Left ventricle myocardium superior (tissue), 1 donor: ENCODE results near the gene WDR1. TPM values are rescaled to one million over a fixed set of nuclear protein-coding genes. Genes with fewer than 3 reads are reported as not detected.
A peak's percentile ranks its signal among the peaks of the same experiment; 100 is the strongest.

Experiments used
- ATAC-seq: fragments of 200-7000 bp; cut with Tn5 transposase; one replicate; pipeline ENCODE4 v1.9.1; 2020; ENCODE audit warnings: mild to moderate bottlenecking, moderate library complexity
- DNase-seq: peaks from one replicate; pipeline ENCODE4 v3.0.0-alpha.2; 2020
- intact Hi-C: fragments of 100-400 bp; cut with micrococcal nuclease; formaldehyde crosslinking; loops from one replicate; pipeline ENCODE4 v1.11.0; 2022
- microRNA-seq: library from miRNA; unstranded; fragments of <30 nt; microRNA quantifications from one replicate; pipeline ENCODE4 v1.2.0, GENCODE V29; 2020; ENCODE audit warnings: borderline number of aligned reads
- total RNA-seq: library from RNA; stranded (reverse); fragmentation: NEBNext Ultra II Directional; extraction: Animal tissue kit (Norgen Biotek cat#: 25700); gene quantifications from one replicate; pipeline ENCODE4 v1.2.1, GENCODE V29; 2021
- donor health status: DM: no; HTN: yes; CAD: no; lungs with severe emphysema.

WDR1 gene
- total RNA-seq, 1 donor from 2014 or later = 182 TPM

DNA sequence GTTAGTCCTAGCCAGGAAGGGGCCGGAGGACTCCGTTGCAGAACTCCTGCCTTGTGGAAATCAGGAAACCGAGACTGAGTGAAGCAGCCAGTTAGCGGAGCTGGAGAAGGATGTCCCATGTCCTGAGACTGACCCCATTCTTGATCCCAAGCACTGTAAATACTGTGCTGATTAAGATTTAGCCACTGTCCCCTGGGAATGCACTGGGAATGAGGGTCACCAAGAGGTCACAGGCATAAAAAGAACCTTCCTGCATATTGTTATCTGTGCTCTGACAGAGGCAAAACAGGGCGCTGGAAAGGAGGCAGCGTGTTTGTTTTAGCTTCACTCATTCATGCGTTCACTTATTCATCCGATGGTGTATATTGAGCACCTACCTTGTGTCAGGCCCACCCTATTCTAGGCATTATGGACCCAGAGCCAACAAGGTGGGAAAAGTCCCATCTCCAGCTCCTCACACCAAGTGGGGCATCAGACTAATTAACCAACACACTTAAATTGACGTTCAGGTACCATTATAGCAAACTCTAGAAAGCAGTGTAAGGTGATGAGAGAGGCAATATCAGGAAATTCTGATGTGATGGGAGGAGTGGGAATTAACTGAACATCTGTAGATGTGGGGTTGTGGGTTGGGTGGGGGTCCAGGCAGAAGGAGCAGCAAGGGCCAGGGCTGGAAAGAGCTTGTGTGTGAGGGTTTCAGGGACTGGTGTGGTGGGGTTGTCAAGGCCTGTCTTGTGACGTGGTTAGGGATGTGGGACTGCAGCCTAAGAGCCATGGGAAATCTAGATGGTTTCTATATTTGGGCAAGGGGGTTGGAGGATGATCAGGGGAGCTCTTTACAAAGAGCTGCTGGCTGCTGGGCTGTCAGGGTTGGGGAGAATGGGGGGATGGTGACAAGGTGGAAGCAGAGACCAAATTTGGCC, 84.7 kb downstream of the WDR1 start:
- ATAC-seq (peak; percentile 40), DNase-seq (no peak)
- intact Hi-C loops = no loop called here

- ATAC-seq (peak; percentile 61), DNase-seq (no peak)
- intact Hi-C loops = no loop called here
These were observed 85.5 kb downstream of the WDR1 start for GRCh38 chr4:10030972-10031667.

DNA sequence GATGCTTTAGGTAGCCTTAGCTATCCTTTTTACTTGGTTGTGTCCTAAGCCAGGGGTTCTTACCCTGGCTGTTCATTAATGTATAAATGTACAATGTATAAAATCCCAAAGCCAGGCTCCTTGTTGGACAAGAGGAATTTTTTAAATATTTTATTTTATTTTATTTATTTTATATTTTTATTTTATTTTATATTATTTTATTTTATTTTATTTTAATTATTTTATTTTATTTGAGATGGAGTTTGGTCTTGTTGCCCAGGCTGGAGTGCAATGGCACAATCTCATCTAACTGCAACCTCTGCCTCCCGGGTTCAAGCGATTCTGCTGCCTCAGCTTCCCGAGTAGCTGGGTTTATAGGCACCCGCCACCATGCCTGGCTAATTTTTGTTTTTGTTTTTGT, 87.2 kb downstream of the WDR1 start:
- ATAC-seq = no peak
- intact Hi-C loops = no loop called here
- no peak for DNase-seq

- ATAC-seq = no peak
- intact Hi-C loops = no loop called here
- DNase-seq = no peak
These were observed 87.7 kb downstream of the WDR1 start for GRCh38 chr4:10028910-10029309.

DNA sequence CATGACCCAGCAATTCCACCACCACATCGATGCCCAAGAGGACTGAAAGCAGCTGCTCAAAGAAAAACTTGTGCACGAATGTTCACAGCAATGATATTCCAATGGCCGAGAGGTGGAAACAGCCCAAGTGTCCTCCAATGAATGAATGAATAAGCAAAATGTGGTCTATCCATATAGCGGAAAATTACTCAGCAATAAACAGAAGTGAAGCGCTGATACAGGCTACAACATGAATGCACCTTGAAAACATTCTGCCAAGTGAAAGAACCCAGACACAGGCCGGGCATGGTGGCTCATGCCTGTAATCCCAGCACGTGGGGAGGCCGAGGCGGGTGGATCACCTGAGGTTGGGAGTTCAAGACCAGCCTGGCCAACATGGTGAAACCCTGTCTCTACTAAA, 90.1 kb downstream of the WDR1 start:
- intact Hi-C loops = no loop called here
- ATAC-seq (no peak), DNase-seq (no peak)

DNA sequence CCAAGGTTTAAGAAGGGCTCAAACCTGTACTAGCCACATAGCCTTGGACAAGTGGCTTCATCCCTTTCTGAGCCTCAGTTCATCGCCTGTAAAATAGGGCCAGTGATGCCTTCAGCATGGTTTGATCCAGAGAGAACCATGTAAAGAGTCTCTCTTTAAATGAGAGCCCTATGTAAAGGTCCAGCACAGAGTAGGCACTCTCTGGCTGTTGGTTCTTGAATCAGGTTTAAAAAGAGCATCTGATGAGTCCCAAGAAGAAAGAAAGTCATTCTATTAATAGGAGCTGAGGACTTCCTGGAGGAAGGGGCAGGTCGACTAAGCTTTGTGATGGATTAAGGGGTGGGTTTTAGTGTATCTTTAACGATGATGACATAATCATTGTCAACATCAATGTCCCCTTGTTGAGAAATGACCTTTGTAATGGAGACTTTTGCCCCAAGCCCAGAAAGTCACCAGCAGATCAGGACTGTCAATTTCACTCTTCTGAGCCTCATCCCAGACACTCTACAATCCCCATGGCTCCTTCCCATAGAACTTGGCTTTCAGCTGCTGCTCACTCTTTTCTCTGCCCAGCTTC, 91.3 kb downstream of the WDR1 start:
- intact Hi-C loops = no loop called here
- ATAC-seq (no peak), DNase-seq (no peak)

Small RNA genes lying within 50 kb of the gene (microRNA-seq; reads per million reads assigned to microRNA genes)
- gene MIR3138 = not detected

Other genes starting within 250 kb of the WDR1 start
- 7.1 TPM for gene SLC2A9, start 95.3 kb downstream of the WDR1 start, total RNA-seq